Left lung (tissue), 14 donors: ENCODE data around the gene KLF1. TPM values are rescaled to one million over a fixed set of nuclear protein-coding genes. Genes with fewer than 3 reads are reported as not detected.
A peak's percentile ranks its signal among the peaks of the same experiment; 100 is the strongest.

Experiments used
- ATAC-seq: fragments of 200-7000 bp; cut with Tn5 transposase; one replicate; pipeline ENCODE4 v1.9.1; 2020; ENCODE audit warnings: moderate library complexity
- DNase-seq, 4 donors: peaks; one replicate each; pipeline ENCODE4 v3.0.0-alpha.2; 2013 to 2020
- H3K27ac ChIP-seq, 2 donors: fragments of 200-600 bp; sonication (generic) in 1 of 2; one replicate each; pipeline versions ENCODE4 v1.5.0 to v1.8.0; 2020 to 2021
- H3K27me3 ChIP-seq, 2 donors: fragments of 200-600 bp; sonication (generic) in 1 of 2; one replicate each; pipeline versions ENCODE4 v1.5.0 to v1.8.0; 2020 to 2021
- H3K36me3 ChIP-seq, 2 donors: fragments of 200-600 bp; sonication (generic) in 1 of 2; one replicate each; pipeline versions ENCODE4 v1.5.0 to v1.8.0; 2020 to 2021
- H3K4me1 ChIP-seq, 2 donors: fragments of 200-600 bp; one replicate each; pipeline ENCODE4 v1.8.0; 2021
- H3K4me3 ChIP-seq, 2 donors: fragments of 200-600 bp; sonication (generic) in 1 of 2; one replicate each; pipeline versions ENCODE4 v1.5.0 to v1.8.0; 2020 to 2021; ENCODE audit warnings: mild to moderate bottlenecking in 1 of 2
- H3K9me3 ChIP-seq, 2 donors: fragments of 200-600 bp; sonication (generic) in 1 of 2; one replicate each; pipeline versions ENCODE4 v1.5.0 to v1.8.0; 2020 to 2021
- CTCF ChIP-seq, 2 donors: fragments of 200-600 bp; sonication (generic) in 1 of 2; IDR thresholded peaks; one replicate each; pipeline versions ENCODE4 v1.5.0 to v1.8.0; 2021; ENCODE audit warnings: antibody characterized with exemption in 2 of 2
- intact Hi-C, 2 donors: fragments of 100-400 bp; cut with DNase I; formaldehyde crosslinking; loops; one replicate each; pipeline versions ENCODE4 v1.11.2 to v1.14.2; 2022
- long read RNA-seq, 12 donors: library from polyadenylated mRNA in 2 of 12; unstranded in 2 of 12; transcript quantifications; one replicate each; pipeline ENCODE4 v2.0.0 and lab custom pipeline, GENCODE V29; 2019 to 2026
- polyA plus RNA-seq, 6 donors: library from polyadenylated mRNA; unstranded; fragments of 120-200 nt; gene quantifications; one replicate each; pipeline ENCODE4 v1.2.1, GENCODE V29; 2013; ENCODE audit not compliant: insufficient read length in 6 of 6
- total RNA-seq, 2 donors: library from RNA; stranded (reverse); fragmentation: NEBNext Ultra II Directional; extraction: Animal tissue kit (Norgen Biotek cat#: 25700); gene quantifications; one replicate each; pipeline ENCODE4 v1.2.1, GENCODE V29; 2021
- donor health status: DM: no; HTN: yes; CAD: no.
- donor health status: DM: no; HTN: no; CAD: no.

KLF1 gene
- total RNA-seq (under 1 TPM in 1 of 2 donors, not detected in 1; 0.50 TPM), polyA plus RNA-seq (1 to 10 TPM in 1 of 6 donors, under 1 TPM in 5; 0.35 to 1.2 (median 0.67) TPM)
- long read RNA-seq, donor 1, partial matches to known transcripts = 0 of 4 reads
- long read RNA-seq, donor 1, other reads (novel, unspliced or antisense) = 0 of 4 reads
- long read RNA-seq, donor 2, partial matches to known transcripts = 0 of 1 reads
- long read RNA-seq, donor 2, other reads (novel, unspliced or antisense) = 0 of 1 reads
- long read RNA-seq, donor 3, partial matches to known transcripts = 0 of 1 reads
- long read RNA-seq, donor 3, other reads (novel, unspliced or antisense) = 0 of 1 reads
- long read RNA-seq, donor 4 = 0 reads
- long read RNA-seq, donor 5 = 0 reads
- long read RNA-seq, donor 6 = 0 reads
- long read RNA-seq, donor 7 = 0 reads
- long read RNA-seq, donor 8, partial matches to known transcripts = 0 of 1 reads
- long read RNA-seq, donor 8, other reads (novel, unspliced or antisense) = 0 of 1 reads
- long read RNA-seq, donor 9 = 0 reads
- long read RNA-seq, donor 10, partial matches to known transcripts = 1 of 1 reads
- long read RNA-seq, donor 10, other reads (novel, unspliced or antisense) = 0 of 1 reads
- long read RNA-seq, donor 11 = 0 reads
- long read RNA-seq, donor 12 = 0 reads

DNA sequence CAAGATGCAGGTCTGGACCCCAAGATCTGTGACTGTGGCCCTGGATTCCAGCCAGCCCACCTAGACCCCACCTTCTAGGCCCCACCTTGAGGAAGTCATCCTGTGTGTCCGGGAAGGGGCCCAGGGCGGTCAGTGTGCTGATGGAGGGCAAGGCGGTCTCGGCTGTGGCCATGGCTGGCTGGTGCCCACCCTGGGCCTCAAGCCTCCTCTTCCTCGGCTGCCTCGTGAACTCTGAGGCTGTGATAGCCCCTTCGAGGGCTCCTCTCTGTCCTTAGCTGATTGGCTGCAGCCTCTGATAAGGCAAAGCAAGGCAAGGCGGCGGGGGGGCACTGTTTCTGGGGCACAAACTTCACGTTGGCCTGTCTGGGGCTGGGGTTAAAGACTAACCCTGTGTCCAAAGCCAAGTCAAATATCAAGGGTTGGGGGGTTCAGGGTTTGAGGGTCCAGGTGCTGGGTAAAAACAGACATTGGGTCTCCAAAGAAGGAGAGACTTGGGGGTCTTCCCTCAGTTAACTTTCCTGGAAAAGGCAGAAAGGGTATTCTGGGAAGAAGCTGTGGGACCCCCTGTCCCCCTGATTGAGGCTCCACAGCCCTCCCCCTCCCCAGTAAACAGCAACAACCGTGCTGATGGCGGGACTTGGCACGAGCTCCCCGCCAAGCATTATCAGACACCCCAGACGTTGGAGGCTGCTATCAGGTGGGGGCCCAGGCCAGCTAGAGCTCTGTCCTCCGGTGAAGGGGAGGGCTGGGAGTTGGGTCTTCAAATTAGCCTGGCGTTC lies at the start of gene KLF1:
TSS of gene KLF1 (minus strand) at position 233 of the 779 bp plus-strand sequence. CDS start at position 172, 61 bp downstream.
- H3K27ac ChIP-seq = no peak within 1 kb of the TSS
- H3K36me3 ChIP-seq = no peaks in the 10 kb centered on the region
- intact Hi-C loops = loop anchor here in 1 of 2 donors (10.0 kb wide), 1 partner anchor 78 kb away; the partner anchor contains the start of gene DAND5
- H3K4me1 ChIP-seq = peaks cover 7 to 46% of the 10 kb centered on the region in 2 donors
- TF ChIP-seq CTCF (IDR thresholded peaks at IDR 0.05) = no peak
- peak within 1 kb of the TSS in 1 of 2 donors; percentile 48 for H3K4me3 ChIP-seq
- ATAC-seq (no peak), DNase-seq (no peak)
- H3K27me3 ChIP-seq = peaks cover 0 to 32% of the 10 kb centered on the region in 2 donors
- peaks cover 3 to 7% of the 10 kb centered on the region in 2 donors for H3K9me3 ChIP-seq

- H3K27me3 ChIP-seq = no peaks in the 10 kb centered on the region
- no peak overlapping the region for H3K4me3 ChIP-seq
- no peak overlapping the region for H3K27ac ChIP-seq
- ATAC-seq = no peak
- no peaks in the 10 kb centered on the region for H3K9me3 ChIP-seq
- TF ChIP-seq CTCF (IDR thresholded peaks at IDR 0.05) = no peak
- intact Hi-C loops = no loop called here
- peaks cover 4 to 25% of the 10 kb centered on the region in 2 donors for H3K36me3 ChIP-seq
- DNase-seq = no peak
- peaks cover 32 to 61% of the 10 kb centered on the region in 2 donors for H3K4me1 ChIP-seq
These were observed 49.6 kb upstream of the KLF1 start for GRCh38 chr19:12936582-12936981.

DNA sequence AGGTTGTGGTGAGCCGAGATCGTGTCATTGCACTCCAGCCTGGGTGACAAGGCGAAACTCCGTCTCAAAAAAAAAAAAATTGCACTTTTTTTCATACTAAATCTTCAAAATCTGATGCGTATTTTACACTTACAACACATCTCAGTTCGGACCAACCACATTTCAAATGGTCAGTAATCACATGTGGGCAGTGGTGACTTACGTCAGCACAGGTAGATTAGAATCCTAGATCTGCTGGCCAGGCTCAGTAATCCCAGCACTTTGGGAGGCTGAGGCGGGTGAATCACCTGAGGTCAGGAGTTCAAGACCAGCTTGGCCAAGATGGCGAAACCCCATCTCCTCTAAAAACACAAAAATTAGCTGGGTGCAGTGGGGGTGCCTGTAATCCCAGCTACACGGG lies 48.1 kb upstream of the KLF1 start:
- Histone ChIP-seq H3K4me1 (peaks cover 19 to 52% of the 10 kb centered on the region in 2 donors), H3K36me3 (peaks cover under 1 to 18% of the 10 kb centered on the region in 2 donors), H3K4me3 (no peak overlapping the region), H3K9me3 (no peaks in the 10 kb centered on the region), H3K27ac (no peak overlapping the region), H3K27me3 (no peaks in the 10 kb centered on the region)
- no peak for TF ChIP-seq CTCF (IDR thresholded peaks at IDR 0.05)
- ATAC-seq (no peak), DNase-seq (no peak)
- intact Hi-C loops = no loop called here

DNA sequence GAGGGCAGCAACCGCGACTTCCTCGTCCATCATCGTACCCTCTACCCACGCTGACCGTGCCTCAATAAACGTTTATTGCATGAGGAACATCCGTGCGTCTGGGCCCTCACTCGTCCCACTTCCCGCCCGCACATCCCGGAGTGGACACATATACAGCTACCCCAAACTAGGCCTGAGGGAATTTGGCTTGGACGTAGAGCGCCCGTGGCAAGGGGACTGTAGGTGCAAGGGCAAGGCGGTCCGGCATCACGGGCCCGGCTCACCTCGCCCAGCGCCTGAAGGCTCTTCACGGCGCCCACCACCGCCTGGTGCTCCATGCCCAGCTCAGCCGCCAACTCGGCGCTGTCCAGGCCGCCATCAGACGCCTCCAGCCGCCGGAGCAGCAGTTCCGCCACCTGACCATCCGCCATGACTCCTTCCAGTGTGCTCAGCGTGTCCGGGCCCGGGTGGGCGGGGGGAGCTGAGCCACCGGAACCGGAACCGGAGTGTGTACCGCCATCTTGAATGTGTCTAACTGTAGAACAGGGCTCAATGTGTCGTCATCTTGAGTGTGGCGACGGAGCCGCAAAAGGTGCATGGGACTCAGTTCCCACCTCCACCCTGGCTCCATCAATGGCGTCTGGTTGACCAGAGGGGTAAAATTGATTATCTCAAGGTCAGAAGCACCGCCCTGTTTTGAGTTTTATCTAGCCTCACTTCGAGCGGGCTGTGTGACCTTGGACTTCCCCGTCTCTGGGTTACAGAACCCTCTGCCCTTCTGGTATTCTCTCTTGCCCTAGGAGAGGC lies 46.5 kb upstream of the KLF1 start, which contains the start of gene FARSA:
TSS of gene FARSA (minus strand) at position 425 of the 786 bp plus-strand sequence. CDS start at position 410, 15 bp downstream.
- peak; percentile 85 to 96 (median 94) for DNase-seq
- no peak for TF ChIP-seq CTCF (IDR thresholded peaks at IDR 0.05)
- H3K9me3 ChIP-seq = no peaks in the 10 kb centered on the region
- ATAC-seq = peak; percentile 84
- H3K4me1 ChIP-seq = peaks cover 14 to 43% of the 10 kb centered on the region in 2 donors
- no peaks in the 10 kb centered on the region for H3K27me3 ChIP-seq
- peaks cover 0 to 24% of the 10 kb centered on the region in 2 donors for H3K36me3 ChIP-seq
- intact Hi-C loops = no loop called here
- peak within 1 kb of the TSS; percentile 65 to 83 for H3K27ac ChIP-seq
- H3K4me3 ChIP-seq = peak within 1 kb of the TSS; percentile 64 to 92
